ENCODE data around the gene MREG. TPM values are rescaled to one million over a fixed set of nuclear protein-coding genes. Genes with fewer than 3 reads are reported as not detected.

Gene MREG
- total and polyA plus RNA-seq, 10 of the 15 experiments (the other 5 are each of a cell fraction or from before 2014, with no cell fraction given), result 6.9 to 45.0 (median 28.5) TPM

- TF ChIP-seq BCLAF1 (IDR thresholded peaks at IDR 0.05) (no peak), JUNB (IDR thresholded peaks at IDR 0.05) (no peak), KLF5 (IDR thresholded peaks at IDR 0.05; ENCODE audit: partially characterized antibody) (no peak), NFXL1 (IDR thresholded peaks at IDR 0.05; ENCODE audit: borderline replicate concordance) (no peak), KDM1A (IDR thresholded peaks at IDR 0.05; ENCODE audit: borderline replicate concordance) (no peak), POU2F2 (IDR thresholded peaks at IDR 0.05; ENCODE audit: borderline replicate concordance, low read depth, low read length) (no peak), CREM (IDR thresholded peaks at IDR 0.05; ENCODE audit: low read depth) (no peak), SMC3 (IDR thresholded peaks at IDR 0.05; ENCODE audit: borderline replicate concordance, low read length) (no peak), RCOR1 (conservative IDR thresholded peaks at IDR 0.05; ENCODE audit: low read depth, low read length) (no peak), ZNF217 (IDR thresholded peaks at IDR 0.05) (no peak), NRF1 (conservative IDR thresholded peaks at IDR 0.05; ENCODE audit: low read depth, low read length) (no peak)
- TF ChIP-seq, protein P1, sequence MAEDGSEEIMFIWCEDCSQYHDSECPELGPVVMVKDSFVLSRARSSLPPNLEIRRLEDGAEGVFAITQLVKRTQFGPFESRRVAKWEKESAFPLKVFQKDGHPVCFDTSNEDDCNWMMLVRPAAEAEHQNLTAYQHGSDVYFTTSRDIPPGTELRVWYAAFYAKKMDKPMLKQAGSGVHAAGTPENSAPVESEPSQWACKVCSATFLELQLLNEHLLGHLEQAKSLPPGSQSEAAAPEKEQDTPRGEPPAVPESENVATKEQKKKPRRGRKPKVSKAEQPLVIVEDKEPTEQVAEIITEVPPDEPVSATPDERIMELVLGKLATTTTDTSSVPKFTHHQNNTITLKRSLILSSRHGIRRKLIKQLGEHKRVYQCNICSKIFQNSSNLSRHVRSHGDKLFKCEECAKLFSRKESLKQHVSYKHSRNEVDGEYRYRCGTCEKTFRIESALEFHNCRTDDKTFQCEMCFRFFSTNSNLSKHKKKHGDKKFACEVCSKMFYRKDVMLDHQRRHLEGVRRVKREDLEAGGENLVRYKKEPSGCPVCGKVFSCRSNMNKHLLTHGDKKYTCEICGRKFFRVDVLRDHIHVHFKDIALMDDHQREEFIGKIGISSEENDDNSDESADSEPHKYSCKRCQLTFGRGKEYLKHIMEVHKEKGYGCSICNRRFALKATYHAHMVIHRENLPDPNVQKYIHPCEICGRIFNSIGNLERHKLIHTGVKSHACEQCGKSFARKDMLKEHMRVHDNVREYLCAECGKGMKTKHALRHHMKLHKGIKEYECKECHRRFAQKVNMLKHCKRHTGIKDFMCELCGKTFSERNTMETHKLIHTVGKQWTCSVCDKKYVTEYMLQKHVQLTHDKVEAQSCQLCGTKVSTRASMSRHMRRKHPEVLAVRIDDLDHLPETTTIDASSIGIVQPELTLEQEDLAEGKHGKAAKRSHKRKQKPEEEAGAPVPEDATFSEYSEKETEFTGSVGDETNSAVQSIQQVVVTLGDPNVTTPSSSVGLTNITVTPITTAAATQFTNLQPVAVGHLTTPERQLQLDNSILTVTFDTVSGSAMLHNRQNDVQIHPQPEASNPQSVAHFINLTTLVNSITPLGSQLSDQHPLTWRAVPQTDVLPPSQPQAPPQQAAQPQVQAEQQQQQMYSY (CRISPR knock-in tag; IDR thresholded peaks at IDR 0.05), result no peak
Observed at GRCh38 chr2:215961981-215962380, 51.4 kb downstream of the MREG start (continued).
